Adrenal gland (tissue), 12 donors: ENCODE data around the gene PPM1E. TPM values are rescaled to one million over a fixed set of nuclear protein-coding genes. Genes with fewer than 3 reads are reported as not detected.

ENCODE experiments used
- DNase-seq, 7 donors: peaks; one replicate each; pipeline ENCODE4 v3.0.0-alpha.2; 2019 to 2020
- H3K27ac ChIP-seq, 5 donors: fragments of 200-600 bp; sonication (generic) in 4 of 5; 1 replicate in 3 of 5; 2 replicates in 2 of 5; pipeline versions ENCODE4 v1.5.1 to v1.8.0; 2016 to 2020; ENCODE audit warnings: mild to moderate bottlenecking in 1 of 5
- H3K27me3 ChIP-seq: fragments of 200-600 bp; 2 replicates; pipeline ENCODE4 v1.8.0; 2021
- H3K36me3 ChIP-seq, 2 donors: fragments of 200-600 bp; replicated peaks in 1 of 2; 1 replicate in 1 of 2; 2 replicates in 1 of 2; pipeline versions ENCODE4 v1.5.1 to v1.8.0; 2018 to 2022
- H3K4me1 ChIP-seq, 2 donors: fragments of 200-600 bp; replicated peaks in 1 of 2; 1 replicate in 1 of 2; 2 replicates in 1 of 2; pipeline versions ENCODE4 v1.5.1 to v1.8.0; 2018 to 2021
- H3K4me3 ChIP-seq, 4 donors: fragments of 200-600 bp; sonication (generic) in 3 of 4; one replicate each; pipeline ENCODE4 v1.5.1; 2016 to 2018
- H3K9me3 ChIP-seq, 3 donors: fragments of 200-600 bp; sonication (generic) in 1 of 3; replicated peaks in 1 of 3; 1 replicate in 2 of 3; 2 replicates in 1 of 3; pipeline versions ENCODE4 v1.5.1 to v1.8.0; 2016 to 2021
- CTCF ChIP-seq, 6 experiments: fragments of 450-650 bp in 4 of 6; fragments of 200-600 bp in 2 of 6; sonication (generic) in 1 of 6; IDR thresholded peaks; 1 replicate in 5 of 6; 2 replicates in 1 of 6; pipeline versions ENCODE4 v1.5.1 to v1.8.0; 2016 to 2021; ENCODE audit warnings: antibody characterized with exemption in 6 of 6, mild to moderate bottlenecking in 2 of 6, moderate library complexity in 1 of 6
- POLR2A ChIP-seq, 2 donors: fragments of 450-650 bp; IDR thresholded peaks; one replicate each; pipeline ENCODE4 v1.6.1; 2017; ENCODE audit warnings: antibody characterized with exemption in 2 of 2, mild to moderate bottlenecking in 2 of 2, moderate library complexity in 1 of 2
- WGBS, 4 donors: extraction: QIAGEN DNeasy Blood & Tissue Kit in 2 of 4; methylation state at CpG; one replicate each; pipeline versions ENCODE4 v1.1.5 to v1.1.7; 2013 to 2017; 5-methylcytosine and 5-hydroxymethylcytosine counted together
- intact Hi-C, 2 donors: fragments of 100-400 bp; cut with DNase I; formaldehyde crosslinking; loops; one replicate each; pipeline versions ENCODE4 v1.14.1 to v1.15.0; 2022 to 2023
- polyA plus RNA-seq, 3 donors: library from polyadenylated mRNA; stranded (reverse); fragments of 200-250 nt in 2 of 3; fragments of 350-450 nt in 1 of 3; fragmentation: Illumina TruSeq in 1 of 3; extraction: RNeasy Lipid Tissue Mini Kit (QIAGEN cat#74804) in 1 of 3; gene quantifications; one replicate each; pipeline ENCODE4 v1.2.3, GENCODE V29; 2013 to 2014
- total RNA-seq, 9 donors: library from RNA; depleted of rRNA in 4 of 9; stranded (reverse); fragments of >200 nt in 4 of 9; fragments of 120-200 nt in 1 of 9; fragmentation: NEBNext Ultra II Directional in 1 of 9; extraction: Animal tissue kit (Norgen Biotek cat#: 25700) in 1 of 9; gene quantifications; one replicate each; pipeline versions ENCODE4 v1.1.0 to v1.2.4, GENCODE V29; 2013 to 2023
- donor health status: healthy with polysubstance abuse.
- donor health status: Bipolar disorder and iron deficiency.
- donor health status: DM: yes; HTN: yes; CAD: no.
- donor health status: DM: no; HTN: no; CAD: no.
- donor health status: DM: no; HTN: no; CAD: no.
- donor health status: DM: yes; HTN: yes; CAD: no.

Gene PPM1E
- total and polyA plus RNA-seq, 12 donors = 1.8 to 22.7 (median 11.3) TPM

- Histone ChIP-seq H3K4me3 (no peak overlapping the region), H3K4me1 (peaks cover 4 to 9% of the 10 kb centered on the region in 2 donors), H3K27ac (no peak overlapping the region), H3K27me3 (no peaks in the 10 kb centered on the region), H3K36me3 (no peaks in the 10 kb centered on the region), H3K9me3 (no peaks in the 10 kb centered on the region)
- intact Hi-C loops = no loop called here
- DNase-seq = no peak
- no peak for TF ChIP-seq POLR2A (IDR thresholded peaks at IDR 0.05)
- no peak for TF ChIP-seq CTCF (IDR thresholded peaks at IDR 0.05)
- 47 to 62% (median 48%) methylated on average over 2 of the region's 2 CpGs for WGBS, 4 donors
Observed at GRCh38 chr17:58989629-58990028, 234.0 kb downstream of the PPM1E start.

GRCh38 chr17:58991718-58992331 is 236.2 kb downstream of the PPM1E start:
- DNase-seq = no peak
- intact Hi-C loops = no loop called here
- 83 to 93% (median 90%) methylated on average over 4 of the region's 4 CpGs for WGBS, 4 donors
- H3K27me3 ChIP-seq = no peaks in the 10 kb centered on the region
- no peak overlapping the region for H3K4me3 ChIP-seq
- H3K9me3 ChIP-seq = no peaks in the 10 kb centered on the region
- H3K36me3 ChIP-seq = no peaks in the 10 kb centered on the region
- H3K4me1 ChIP-seq = peaks cover 0 to 1% of the 10 kb centered on the region in 2 donors
- H3K27ac ChIP-seq = no peak overlapping the region
- no peak for TF ChIP-seq POLR2A (IDR thresholded peaks at IDR 0.05)
- no peak for TF ChIP-seq CTCF (IDR thresholded peaks at IDR 0.05)

- DNase-seq = no peak
- H3K27me3 ChIP-seq = no peaks in the 10 kb centered on the region
- 80 to 85% (median 84%) methylated on average over 5 of the region's 5 CpGs for WGBS, 4 donors
- no peak overlapping the region for H3K27ac ChIP-seq
- intact Hi-C loops = no loop called here
- H3K36me3 ChIP-seq = no peaks in the 10 kb centered on the region
- peaks cover 0 to 16% of the 10 kb centered on the region in 2 donors for H3K4me1 ChIP-seq
- TF ChIP-seq CTCF (IDR thresholded peaks at IDR 0.05) = no peak
- no peaks in the 10 kb centered on the region for H3K9me3 ChIP-seq
- no peak overlapping the region for H3K4me3 ChIP-seq
Observed at GRCh38 chr17:58993311-58993710, 237.7 kb downstream of the PPM1E start.

GRCh38 chr17:58995247-58995940 is 239.7 kb downstream of the PPM1E start:
- H3K4me1 ChIP-seq = peaks cover 0 to 26% of the 10 kb centered on the region in 2 donors
- TF ChIP-seq CTCF (IDR thresholded peaks at IDR 0.05) (no peak), POLR2A (IDR thresholded peaks at IDR 0.05) (no peak)
- no peaks in the 10 kb centered on the region for H3K27me3 ChIP-seq
- no peak overlapping the region for H3K27ac ChIP-seq
- no peak overlapping the region for H3K4me3 ChIP-seq
- intact Hi-C loops = no loop called here
- WGBS, 4 donors = 94 to 99% (median 96%) methylated on average over 7 of the region's 7 CpGs
- H3K9me3 ChIP-seq = no peaks in the 10 kb centered on the region
- H3K36me3 ChIP-seq = no peaks in the 10 kb centered on the region
- no peak for DNase-seq
